Measurements from ENCODE around the gene RIPOR3. TPM values are rescaled to one million over a fixed set of nuclear protein-coding genes. Genes with fewer than 3 reads are reported as not detected.

RIPOR3 gene
- polyA plus RNA-seq, 1 of the 3 experiments (the other 2 are of a cell fraction), result 1.2 TPM

- no peaks in the 10 kb centered on the region for H3K79me2 ChIP-seq (ENCODE audit: insufficient read depth)
- no peaks in the 10 kb centered on the region for H3K36me3 ChIP-seq (replicated peaks in 1 of 2; ENCODE audit: control insufficient read depth in 1 of 2, insufficient read depth in 2 of 2, low read length in 1 of 2)
- 82% methylated on average over 11 of the region's 11 CpGs for WGBS (ENCODE audit: low lambda C conversion rate)
- ChIA-PET CTCF (interaction anchor here (0.6 to 2.0 kb wide), 8 partner anchors 9 to 690 kb away, joined by 3 to 7 read pairs (median 4); no protein-coding TSS in a partner anchor), POLR2A (no interaction called here)
- no peak for TF ChIP-seq YY1 (IDR thresholded peaks at IDR 0.05; ENCODE audit: low read depth)
- no peak for TF ChIP-seq SIN3A (IDR thresholded peaks at IDR 0.05; ENCODE audit: borderline replicate concordance, low read depth, low read length)
- peak; percentile 22 for TF ChIP-seq CHD2 (IDR thresholded peaks at IDR 0.05; ENCODE audit: low read length, partially characterized antibody)
- TF ChIP-seq MXI1 (IDR thresholded peaks at IDR 0.05; ENCODE audit: low read depth, low read length), result peak; percentile 15; the same call in 1 of the 2 replicates
- no peak for TF ChIP-seq RFX5 (IDR thresholded peaks at IDR 0.05; ENCODE audit: low read length)
- TF ChIP-seq JUND (IDR thresholded peaks at IDR 0.05), result no peak
- no peak for TF ChIP-seq TCF12 (IDR thresholded peaks at IDR 0.05)
- TF ChIP-seq USF1 (IDR thresholded peaks at IDR 0.05; ENCODE audit: borderline replicate concordance, low read depth), result no peak
- no peak for TF ChIP-seq GATA2 (CRISPR knock-in tag; IDR thresholded peaks at IDR 0.05)
- TF ChIP-seq FOXM1 (IDR thresholded peaks at IDR 0.05; ENCODE audit: low read depth), result no peak
- peaks cover 0 to 26% of the 10 kb centered on the region in 2 experiments; a peak in 1 of 4 replicates for H3K4me1 ChIP-seq (ENCODE audit: control insufficient read depth in 1 of 2, insufficient read depth in 2 of 2, low read depth in 1 of 2, low read length in 1 of 2)
- H3K27ac ChIP-seq (ENCODE audit: low read depth in 2 of 2, low read length in 1 of 2), result peak overlapping the region in 1 of 2 experiments; percentile 23; a peak in 1 of 4 replicates
- H3K9me2 ChIP-seq, result no peaks in the 10 kb centered on the region
- DNase-seq, result peak; percentile 73
- H2AFZ ChIP-seq (ENCODE audit: low read depth), result no peak overlapping the region
- no peaks in the 10 kb centered on the region for H3K9me3 ChIP-seq
- H3F3A ChIP-seq (replicated peaks; ENCODE audit: insufficient read depth), result no peaks in the 10 kb centered on the region
- H3K9ac ChIP-seq, result no peak overlapping the region
- no peak overlapping the region for H3K4me2 ChIP-seq
- no peaks in the 10 kb centered on the region for H3K27me3 ChIP-seq (ENCODE audit: insufficient read depth)
- no peak overlapping the region for H3K4me3 ChIP-seq (ENCODE audit: low read depth in 2 of 2, low read length in 1 of 2)
- H4K20me1 ChIP-seq (ENCODE audit: insufficient read depth), result no peaks in the 10 kb centered on the region
These were observed 63.0 kb downstream of the RIPOR3 start for GRCh38 chr20:50628332-50628731.

- Histone ChIP-seq H2AFZ (ENCODE audit: low read depth) (no peak overlapping the region), H3F3A (replicated peaks; ENCODE audit: insufficient read depth) (no peaks in the 10 kb centered on the region), H3K27me3 (ENCODE audit: insufficient read depth) (no peaks in the 10 kb centered on the region), H3K4me2 (no peak overlapping the region), H3K9me2 (no peaks in the 10 kb centered on the region), H3K4me1 (ENCODE audit: control insufficient read depth in 1 of 2, insufficient read depth in 2 of 2, low read depth in 1 of 2, low read length in 1 of 2) (peaks cover 0 to 26% of the 10 kb centered on the region in 2 experiments; a peak in 1 of 4 replicates), H3K36me3 (replicated peaks in 1 of 2; ENCODE audit: control insufficient read depth in 1 of 2, insufficient read depth in 2 of 2, low read length in 1 of 2) (no peaks in the 10 kb centered on the region), H3K27ac (ENCODE audit: low read depth in 2 of 2, low read length in 1 of 2) (no peak overlapping the region), H3K4me3 (ENCODE audit: low read depth in 2 of 2, low read length in 1 of 2) (no peak overlapping the region), H3K9me3 (no peaks in the 10 kb centered on the region), H3K79me2 (ENCODE audit: insufficient read depth) (no peaks in the 10 kb centered on the region), H3K9ac (no peak overlapping the region), H4K20me1 (ENCODE audit: insufficient read depth) (no peaks in the 10 kb centered on the region)
- CTCF ChIA-PET, result interaction anchor here (1.3 to 2.0 kb wide), 3 partner anchors 9 to 118 kb away, joined by 4 to 7 read pairs (median 7); no protein-coding TSS in a partner anchor
- 90% methylated on average over 8 of the region's 9 CpGs for WGBS (ENCODE audit: low lambda C conversion rate)
- POLR2A ChIA-PET, result no interaction called here
- DNase-seq, result no peak
- TF ChIP-seq GATA2 (CRISPR knock-in tag; IDR thresholded peaks at IDR 0.05), result no peak
- TF ChIP-seq CTCF (IDR thresholded peaks at IDR 0.05), result no peak
- no peak for TF ChIP-seq TAF1 (IDR thresholded peaks at IDR 0.05; ENCODE audit: borderline replicate concordance, low read depth, low read length)
- no peak for TF ChIP-seq POLR2AphosphoS5 (IDR thresholded peaks at IDR 0.05; ENCODE audit: low read depth, low read length)
- TF ChIP-seq RCOR1 (IDR thresholded peaks at IDR 0.05; ENCODE audit: low read length), result no peak
- TF ChIP-seq MXI1 (IDR thresholded peaks at IDR 0.05; ENCODE audit: low read depth, low read length), result no peak
- no peak for TF ChIP-seq SMC3 (IDR thresholded peaks at IDR 0.05; ENCODE audit: low read depth, low read length)
- TF ChIP-seq RFX5 (IDR thresholded peaks at IDR 0.05; ENCODE audit: low read length), result no peak
- no peak for TF ChIP-seq SIN3A (IDR thresholded peaks at IDR 0.05; ENCODE audit: borderline replicate concordance, low read depth, low read length)
- no peak for TF ChIP-seq CHD2 (IDR thresholded peaks at IDR 0.05; ENCODE audit: low read length, partially characterized antibody)
- TF ChIP-seq USF1 (IDR thresholded peaks at IDR 0.05; ENCODE audit: borderline replicate concordance, low read depth), result no peak
- no peak for TF ChIP-seq TEAD4 (IDR thresholded peaks at IDR 0.05; ENCODE audit: borderline replicate concordance, insufficient read depth)
- TF ChIP-seq IRF3 (IDR thresholded peaks at IDR 0.05; ENCODE audit: low read depth, low read length), result no peak
- no peak for TF ChIP-seq FOSL2 (IDR thresholded peaks at IDR 0.05; ENCODE audit: borderline replicate concordance, low read depth)
- TF ChIP-seq EP300 (IDR thresholded peaks at IDR 0.05; ENCODE audit: borderline replicate concordance in 1 of 2, low read depth in 1 of 2, low read length in 1 of 2), result no peak
- TF ChIP-seq PBX3 (IDR thresholded peaks at IDR 0.05), result no peak
- TF ChIP-seq NFIC (IDR thresholded peaks at IDR 0.05; ENCODE audit: borderline replicate concordance), result no peak
These were observed 63.6 kb downstream of the RIPOR3 start for GRCh38 chr20:50627747-50628146.

All from SK-N-SH (cell line).